Activated T-helper 17 cell treated with anti-CD3 and anti-CD28 coated beads, Interleukin-2, amount 50 U/mL, for 72 hours (primary cell): ENCODE results near the gene HOXA9. TPM values are rescaled to one million over a fixed set of nuclear protein-coding genes. Genes with fewer than 3 reads are reported as not detected.

Experiments used
- ATAC-seq: fragments of 150-1000 bp; cut with Tn5 transposase; replicated peaks from 2 replicates; pipeline ENCODE4 v1.10.0; 2021; ENCODE audit warnings: mild to moderate bottlenecking, moderate library complexity
- H3K27ac Mint-ChIP-seq: one replicate; pipeline ENCODE4 v1.8.0; 2022; ENCODE audit warnings: mixed read lengths
- H3K27me3 Mint-ChIP-seq: one replicate; pipeline ENCODE4 v1.8.0; 2022; ENCODE audit warnings: mixed read lengths
- H3K36me3 Mint-ChIP-seq: one replicate; pipeline ENCODE4 v1.8.0; 2022; ENCODE audit warnings: low read depth, mild to moderate bottlenecking, mixed read lengths
- H3K4me1 Mint-ChIP-seq: one replicate; pipeline ENCODE4 v1.8.0; 2022; ENCODE audit warnings: mixed read lengths
- H3K4me3 Mint-ChIP-seq: one replicate; pipeline ENCODE4 v1.8.0; 2022; ENCODE audit warnings: mild to moderate bottlenecking, mixed read lengths
- H3K9me3 Mint-ChIP-seq: one replicate; pipeline ENCODE4 v1.8.0; 2022; ENCODE audit warnings: mixed read lengths
- total RNA-seq, 2 donors: library from RNA; stranded (reverse); gene quantifications; one replicate each; pipeline ENCODE4 v1.2.3, GENCODE V29; 2022

Gene HOXA9
- total RNA-seq, 2 donors from 2014 or later = not detected

DNA sequence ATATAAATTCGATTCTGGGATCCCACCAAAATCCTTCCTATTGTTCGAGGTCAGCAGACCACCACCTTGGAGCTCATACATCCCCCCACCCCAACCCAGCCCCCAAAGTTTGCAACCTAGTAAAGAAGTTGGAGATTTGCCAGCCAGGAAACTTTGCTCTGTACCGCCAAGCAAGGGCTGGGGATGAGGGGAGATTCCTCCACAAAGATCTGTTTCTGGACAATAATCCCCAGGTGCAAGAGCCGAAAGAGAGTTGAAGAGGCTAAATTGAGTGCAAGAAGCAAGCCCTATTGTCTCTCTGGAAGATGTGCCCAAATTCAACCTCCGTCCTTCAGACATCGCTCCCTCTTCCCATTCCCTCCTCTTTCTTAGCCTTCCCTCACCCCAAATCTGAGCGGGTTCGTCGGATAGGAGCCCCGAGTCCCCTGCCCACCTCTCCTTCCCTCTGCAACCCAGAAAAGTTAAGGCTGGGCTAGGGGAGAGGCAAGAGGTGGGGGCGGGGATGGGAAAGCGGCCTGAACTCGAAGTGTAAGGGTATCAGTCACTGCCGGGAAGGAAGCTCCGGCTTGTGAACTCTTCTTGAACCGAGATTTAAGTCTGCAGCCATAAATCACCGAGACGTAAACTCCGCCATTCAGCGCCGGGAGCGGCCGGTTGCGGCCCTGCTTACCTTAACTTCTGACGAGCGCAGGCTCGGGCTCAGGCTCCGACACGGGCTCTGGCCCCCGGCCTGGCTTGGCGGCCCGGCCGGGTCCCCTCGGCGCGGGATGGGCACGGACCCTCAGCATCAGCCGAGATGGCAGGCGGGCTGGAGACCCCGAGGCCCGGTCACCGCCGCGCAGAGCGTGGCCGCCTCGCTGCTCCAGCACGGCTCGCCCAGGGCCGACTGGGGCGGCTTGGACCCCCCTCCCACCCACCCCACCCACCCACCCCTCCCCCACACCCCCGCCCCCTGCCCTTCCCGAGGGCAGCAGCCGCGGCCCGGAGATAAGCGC lies 52.1 kb downstream of the HOXA9 start:
- Mint-ChIP-seq H3K4me3 (no peak overlapping the region), H3K36me3 (no peaks in the 10 kb centered on the region), H3K9me3 (no peaks in the 10 kb centered on the region), H3K4me1 (no peaks in the 10 kb centered on the region), H3K27ac (no peak overlapping the region), H3K27me3 (peaks cover 7% of the 10 kb centered on the region)
- no peak for ATAC-seq

Other genes with a start within 250 kb of the HOXA9 start
- gene HOXA1, start 69.5 kb downstream of the HOXA9 start, total RNA-seq = under 1 TPM in 1 of 2 donors, not detected in 1; 0.39 TPM
- not detected for gene HOXA2, start 62.9 kb downstream of the HOXA9 start, total RNA-seq
- gene HOXA4, start 34.8 kb downstream of the HOXA9 start, total RNA-seq = under 1 TPM in 1 of 2 donors, not detected in 1; 0.26 TPM
- gene HOXA5, start 21.9 kb downstream of the HOXA9 start, total RNA-seq = not detected
- gene HOXA6, start 17.8 kb downstream of the HOXA9 start, total RNA-seq = not detected
- gene HOXA3, start 13.0 kb downstream of the HOXA9 start, total RNA-seq = not detected
- not detected for gene HOXA7, start 8.9 kb downstream of the HOXA9 start, total RNA-seq
- not detected for gene HOXA10, start 8.8 kb upstream of the HOXA9 start, total RNA-seq
- gene HOXA11, start 19.7 kb upstream of the HOXA9 start, total RNA-seq = not detected
- not detected for gene HOXA13, start 34.6 kb upstream of the HOXA9 start, total RNA-seq
- not detected for gene EVX1, start 77.3 kb upstream of the HOXA9 start, total RNA-seq